ENCODE data around the gene THSD8.
A peak's percentile ranks its signal among the peaks of the same experiment; 100 is the strongest.

THSD8 gene

GRCh38 chr19:12779162-12779993 lies 22.5 kb upstream of the THSD8 start:
- DNase-seq (ENCODE audit: low spot score) = no peak

GRCh38 chr19:12782174-12782423 lies 19.8 kb upstream of the THSD8 start:
- DNase-seq (ENCODE audit: low spot score) = no peak

- peak; percentile 67 for DNase-seq (ENCODE audit: low spot score)
These were observed 19.2 kb upstream of the THSD8 start for GRCh38 chr19:12782424-12783290.

GRCh38 chr19:12783291-12783848 lies 18.5 kb upstream of the THSD8 start:
- no peak for DNase-seq (ENCODE audit: low spot score)

- DNase-seq (ENCODE audit: low spot score) = no peak
These were observed 17.9 kb upstream of the THSD8 start for GRCh38 chr19:12783849-12784393.

GRCh38 chr19:12784394-12784870 lies 17.4 kb upstream of the THSD8 start:
- DNase-seq (ENCODE audit: low spot score) = no peak

- DNase-seq (ENCODE audit: low spot score) = no peak
These were observed 16.9 kb upstream of the THSD8 start for GRCh38 chr19:12784871-12785430.

GRCh38 chr19:12785431-12786031 lies 16.3 kb upstream of the THSD8 start:
- no peak for DNase-seq (ENCODE audit: low spot score)

GRCh38 chr19:12786141-12786870 lies 15.6 kb upstream of the THSD8 start:
- DNase-seq (ENCODE audit: low spot score) = no peak

- DNase-seq (ENCODE audit: low spot score) = no peak
These were observed 14.9 kb upstream of the THSD8 start for GRCh38 chr19:12786952-12787351.

GRCh38 chr19:12787458-12787857 lies 14.4 kb upstream of the THSD8 start:
- DNase-seq (ENCODE audit: low spot score) = no peak

- no peak for DNase-seq (ENCODE audit: low spot score)
These were observed 13.7 kb upstream of the THSD8 start for GRCh38 chr19:12788042-12788681.

GRCh38 chr19:12788682-12789097 lies 13.2 kb upstream of the THSD8 start:
- no peak for DNase-seq (ENCODE audit: low spot score)

GRCh38 chr19:12789098-12789903 lies 12.6 kb upstream of the THSD8 start:
- no peak for DNase-seq (ENCODE audit: low spot score)

GRCh38 chr19:12789904-12790619 lies 11.8 kb upstream of the THSD8 start:
- peak; percentile 96 for DNase-seq (ENCODE audit: low spot score)

GRCh38 chr19:12790628-12791344 lies 11.1 kb upstream of the THSD8 start:
- no peak for DNase-seq (ENCODE audit: low spot score)

- peak; percentile 93 for DNase-seq (ENCODE audit: low spot score)
These were observed 10.4 kb upstream of the THSD8 start, which contains the start of gene JUNB for GRCh38 chr19:12791345-12792050. JUNB (plus strand) TSS chr19:12791486; CDS start chr19:12791772, 286 bp downstream.
